Nephron (organoid): Measurements from ENCODE around the gene ZCCHC7.

ENCODE experiments used
- H3K27ac Mint-ChIP-seq, 3 experiments: 2 replicates each; pipeline ENCODE4 v1.8.0; 2020; ENCODE audit warnings: mixed read lengths in 3 of 3, mild to moderate bottlenecking in 2 of 3, moderate library complexity in 1 of 3
- H3K27me3 Mint-ChIP-seq: 2 replicates; pipeline ENCODE4 v1.8.0; 2021; ENCODE audit warnings: low read depth, mild to moderate bottlenecking, moderate library complexity, mixed read lengths
- H3K36me3 Mint-ChIP-seq: 2 replicates; pipeline ENCODE4 v1.8.0; 2020; ENCODE audit warnings: low read depth, mixed read lengths
- H3K4me1 Mint-ChIP-seq: 2 replicates; pipeline ENCODE4 v1.8.0; 2020; ENCODE audit warnings: mixed read lengths
- H3K4me3 Mint-ChIP-seq, 3 experiments: 2 replicates each; pipeline ENCODE4 v1.8.0; 2020; ENCODE audit warnings: mild to moderate bottlenecking in 3 of 3, mixed read lengths in 3 of 3, moderate library complexity in 2 of 3
- H3K9me3 Mint-ChIP-seq: 2 replicates; pipeline ENCODE4 v1.8.0; 2020; ENCODE audit warnings: mixed read lengths
- TF ChIP-seq, protein P1 (sequence below), 3 experiments: fragments of 200-600 bp; sonication (generic); IDR thresholded peaks; one replicate each; pipeline ENCODE4 v1.5.0; 2021; ENCODE audit warnings: antibody characterized with exemption in 3 of 3; ENCODE audit not compliant: unreplicated experiment in 3 of 3

The ZCCHC7 gene

DNA sequence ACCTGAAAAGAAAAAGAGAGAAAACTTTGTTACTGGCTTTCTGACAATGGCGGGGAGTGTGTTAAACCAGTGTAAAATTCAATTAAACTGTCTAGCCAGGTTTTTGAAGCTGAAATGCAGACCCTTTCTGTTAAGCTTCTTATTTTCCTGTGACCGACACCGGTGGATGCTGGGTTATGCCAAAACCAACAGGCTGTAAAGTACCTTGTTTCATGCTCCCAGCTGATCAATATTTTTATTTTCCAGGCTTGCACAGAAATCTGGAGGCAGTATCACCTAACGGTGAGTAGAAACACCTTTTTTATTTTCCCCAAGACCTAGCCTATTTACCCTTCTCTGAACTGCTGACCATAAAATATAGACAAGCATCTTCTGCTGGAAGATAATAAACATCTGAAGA is 207.2 kb downstream of the ZCCHC7 start:
- Mint-ChIP-seq H3K36me3 (no peaks in the 10 kb centered on the region), H3K4me1 (peaks cover 7% of the 10 kb centered on the region), H3K27me3 (no peaks in the 10 kb centered on the region), H3K27ac (no peak overlapping the region), H3K9me3 (no peaks in the 10 kb centered on the region), H3K4me3 (no peak overlapping the region)
- TF ChIP-seq, protein P1, sequence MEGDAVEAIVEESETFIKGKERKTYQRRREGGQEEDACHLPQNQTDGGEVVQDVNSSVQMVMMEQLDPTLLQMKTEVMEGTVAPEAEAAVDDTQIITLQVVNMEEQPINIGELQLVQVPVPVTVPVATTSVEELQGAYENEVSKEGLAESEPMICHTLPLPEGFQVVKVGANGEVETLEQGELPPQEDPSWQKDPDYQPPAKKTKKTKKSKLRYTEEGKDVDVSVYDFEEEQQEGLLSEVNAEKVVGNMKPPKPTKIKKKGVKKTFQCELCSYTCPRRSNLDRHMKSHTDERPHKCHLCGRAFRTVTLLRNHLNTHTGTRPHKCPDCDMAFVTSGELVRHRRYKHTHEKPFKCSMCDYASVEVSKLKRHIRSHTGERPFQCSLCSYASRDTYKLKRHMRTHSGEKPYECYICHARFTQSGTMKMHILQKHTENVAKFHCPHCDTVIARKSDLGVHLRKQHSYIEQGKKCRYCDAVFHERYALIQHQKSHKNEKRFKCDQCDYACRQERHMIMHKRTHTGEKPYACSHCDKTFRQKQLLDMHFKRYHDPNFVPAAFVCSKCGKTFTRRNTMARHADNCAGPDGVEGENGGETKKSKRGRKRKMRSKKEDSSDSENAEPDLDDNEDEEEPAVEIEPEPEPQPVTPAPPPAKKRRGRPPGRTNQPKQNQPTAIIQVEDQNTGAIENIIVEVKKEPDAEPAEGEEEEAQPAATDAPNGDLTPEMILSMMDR (IDR thresholded peaks at IDR 0.05; ENCODE audit: unreplicated experiment in 3 of 3) = no peak

DNA sequence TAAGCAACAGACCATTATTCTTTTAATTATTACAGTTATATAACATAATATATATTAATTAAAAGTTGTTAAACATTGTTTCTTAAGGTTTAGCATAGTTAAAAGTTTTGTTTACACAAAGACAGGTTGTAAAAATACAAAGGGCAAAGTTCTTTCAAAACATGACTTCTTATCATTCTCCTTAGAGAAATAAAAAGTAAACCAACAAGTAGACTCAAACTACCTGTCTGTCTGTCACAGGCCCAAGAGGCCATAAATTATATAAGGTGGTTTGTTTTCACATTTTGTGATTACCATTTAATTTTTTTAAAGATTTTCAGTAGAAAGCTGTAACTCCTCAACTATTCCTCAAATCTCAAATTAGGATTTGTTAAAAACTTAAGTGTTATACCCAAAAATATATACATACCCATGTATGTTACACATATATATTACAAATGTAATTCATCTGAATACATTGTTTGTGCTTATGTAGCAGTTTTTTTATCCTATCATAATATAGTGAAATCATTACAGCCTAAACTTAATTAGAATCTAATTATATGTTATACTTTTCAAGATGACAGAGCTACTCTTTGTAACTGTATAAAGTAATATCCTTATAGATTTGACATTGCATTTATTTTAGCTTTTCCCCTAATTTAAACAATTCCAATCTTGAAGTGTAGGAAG is 208.3 kb downstream of the ZCCHC7 start:
- TF ChIP-seq, protein P1 (IDR thresholded peaks at IDR 0.05; ENCODE audit: unreplicated experiment in 3 of 3) = no peak
- no peaks in the 10 kb centered on the region for H3K27me3 Mint-ChIP-seq
- H3K4me1 Mint-ChIP-seq = peaks cover 7% of the 10 kb centered on the region
- no peaks in the 10 kb centered on the region for H3K9me3 Mint-ChIP-seq
- H3K27ac Mint-ChIP-seq = no peak overlapping the region
- H3K4me3 Mint-ChIP-seq = no peak overlapping the region
- H3K36me3 Mint-ChIP-seq = no peaks in the 10 kb centered on the region

DNA sequence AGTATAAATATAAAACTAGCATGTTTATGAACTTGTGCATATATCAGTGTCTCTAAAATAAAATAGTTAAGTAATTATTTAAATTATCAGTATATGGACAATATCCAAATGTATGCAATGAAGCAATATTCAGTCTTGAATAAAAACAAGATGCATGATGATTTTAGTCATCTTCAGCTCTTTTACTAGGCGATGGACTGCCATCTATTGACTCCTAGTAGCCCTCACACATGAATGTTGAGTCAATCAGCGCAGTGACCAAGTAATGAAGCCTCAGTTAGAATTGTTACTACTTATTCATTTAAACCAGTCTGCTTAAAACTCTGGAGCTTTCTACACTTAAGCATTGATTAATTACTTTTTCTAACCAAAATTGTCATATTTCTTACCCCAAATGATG is 209.2 kb downstream of the ZCCHC7 start:
- no peaks in the 10 kb centered on the region for H3K36me3 Mint-ChIP-seq
- no peak overlapping the region for H3K27ac Mint-ChIP-seq
- no peaks in the 10 kb centered on the region for H3K27me3 Mint-ChIP-seq
- TF ChIP-seq, protein P1 (IDR thresholded peaks at IDR 0.05; ENCODE audit: unreplicated experiment in 3 of 3) = peak in 2 of 3 experiments; percentile 18 to 48
- H3K9me3 Mint-ChIP-seq = no peaks in the 10 kb centered on the region
- no peak overlapping the region for H3K4me3 Mint-ChIP-seq
- H3K4me1 Mint-ChIP-seq = peaks cover 4% of the 10 kb centered on the region

DNA sequence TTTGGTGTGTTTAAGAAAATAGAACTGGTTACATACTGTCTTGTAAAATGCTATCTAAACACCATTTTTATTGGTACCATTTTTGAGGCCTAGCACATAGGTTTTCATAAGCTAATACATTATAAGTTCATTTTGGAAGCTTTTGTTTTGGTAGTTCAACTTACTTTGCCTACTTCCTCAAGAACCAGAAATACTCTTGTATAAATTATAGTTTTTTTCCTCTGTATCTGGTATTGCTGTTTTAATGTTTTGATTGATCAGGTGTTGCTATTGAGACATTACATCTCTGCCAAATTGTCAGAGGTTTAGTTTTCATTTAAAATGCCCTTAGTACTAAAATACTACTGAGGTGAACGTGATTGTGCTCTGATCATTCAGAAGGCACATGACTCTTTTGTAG is 211.5 kb downstream of the ZCCHC7 start:
- TF ChIP-seq, protein P1 (IDR thresholded peaks at IDR 0.05; ENCODE audit: unreplicated experiment in 3 of 3) = no peak
- Mint-ChIP-seq H3K4me3 (no peak overlapping the region), H3K27ac (no peak overlapping the region), H3K9me3 (no peaks in the 10 kb centered on the region), H3K27me3 (no peaks in the 10 kb centered on the region), H3K4me1 (no peaks in the 10 kb centered on the region), H3K36me3 (no peaks in the 10 kb centered on the region)

DNA sequence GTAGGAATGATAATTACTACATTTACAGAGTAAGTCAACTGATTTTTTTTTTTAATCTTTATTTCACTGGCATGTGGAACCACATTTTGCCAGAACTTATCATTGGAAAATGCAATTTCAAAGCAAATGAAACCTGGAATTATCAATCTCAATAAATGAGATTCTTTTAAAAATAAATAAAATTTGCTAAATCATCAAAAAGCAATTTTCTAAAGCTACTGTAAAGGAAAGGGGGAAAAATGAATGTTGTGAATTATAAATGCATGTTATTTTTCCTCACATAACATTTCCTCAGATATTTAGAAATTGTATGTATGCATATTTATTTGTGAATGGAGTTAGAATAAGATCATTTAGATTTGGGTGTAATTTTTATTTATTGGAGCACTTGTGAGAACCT is 212.2 kb downstream of the ZCCHC7 start:
- Mint-ChIP-seq H3K27ac (no peak overlapping the region), H3K9me3 (no peaks in the 10 kb centered on the region), H3K27me3 (no peaks in the 10 kb centered on the region), H3K4me3 (no peak overlapping the region), H3K4me1 (no peaks in the 10 kb centered on the region), H3K36me3 (no peaks in the 10 kb centered on the region)
- TF ChIP-seq, protein P1 (IDR thresholded peaks at IDR 0.05; ENCODE audit: unreplicated experiment in 3 of 3) = no peak

DNA sequence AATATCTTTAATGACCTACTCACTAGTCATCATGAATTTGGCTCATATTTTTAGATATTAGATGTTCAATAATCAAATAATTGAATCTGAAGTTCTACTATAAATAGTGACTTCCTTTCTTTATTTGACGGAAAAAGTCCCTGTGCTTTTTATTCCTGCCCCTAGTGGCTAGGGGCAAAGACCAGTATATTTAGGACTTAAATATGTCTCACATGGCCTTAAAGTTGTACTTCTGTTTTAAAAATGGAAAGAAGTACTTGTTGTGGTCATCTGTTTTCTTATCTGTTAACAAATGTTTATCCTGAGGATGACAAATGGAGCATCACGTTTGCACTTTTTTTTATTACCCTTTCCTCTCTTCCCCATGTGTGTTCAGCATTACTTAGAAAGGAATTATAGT is 212.9 kb downstream of the ZCCHC7 start:
- H3K4me3 Mint-ChIP-seq = no peak overlapping the region
- no peaks in the 10 kb centered on the region for H3K36me3 Mint-ChIP-seq
- H3K27ac Mint-ChIP-seq = no peak overlapping the region
- no peaks in the 10 kb centered on the region for H3K4me1 Mint-ChIP-seq
- no peaks in the 10 kb centered on the region for H3K9me3 Mint-ChIP-seq
- TF ChIP-seq, protein P1 (IDR thresholded peaks at IDR 0.05; ENCODE audit: unreplicated experiment in 3 of 3) = no peak
- no peaks in the 10 kb centered on the region for H3K27me3 Mint-ChIP-seq
